ENCODE results near the gene HOXB2.

The HOXB2 gene

DNA sequence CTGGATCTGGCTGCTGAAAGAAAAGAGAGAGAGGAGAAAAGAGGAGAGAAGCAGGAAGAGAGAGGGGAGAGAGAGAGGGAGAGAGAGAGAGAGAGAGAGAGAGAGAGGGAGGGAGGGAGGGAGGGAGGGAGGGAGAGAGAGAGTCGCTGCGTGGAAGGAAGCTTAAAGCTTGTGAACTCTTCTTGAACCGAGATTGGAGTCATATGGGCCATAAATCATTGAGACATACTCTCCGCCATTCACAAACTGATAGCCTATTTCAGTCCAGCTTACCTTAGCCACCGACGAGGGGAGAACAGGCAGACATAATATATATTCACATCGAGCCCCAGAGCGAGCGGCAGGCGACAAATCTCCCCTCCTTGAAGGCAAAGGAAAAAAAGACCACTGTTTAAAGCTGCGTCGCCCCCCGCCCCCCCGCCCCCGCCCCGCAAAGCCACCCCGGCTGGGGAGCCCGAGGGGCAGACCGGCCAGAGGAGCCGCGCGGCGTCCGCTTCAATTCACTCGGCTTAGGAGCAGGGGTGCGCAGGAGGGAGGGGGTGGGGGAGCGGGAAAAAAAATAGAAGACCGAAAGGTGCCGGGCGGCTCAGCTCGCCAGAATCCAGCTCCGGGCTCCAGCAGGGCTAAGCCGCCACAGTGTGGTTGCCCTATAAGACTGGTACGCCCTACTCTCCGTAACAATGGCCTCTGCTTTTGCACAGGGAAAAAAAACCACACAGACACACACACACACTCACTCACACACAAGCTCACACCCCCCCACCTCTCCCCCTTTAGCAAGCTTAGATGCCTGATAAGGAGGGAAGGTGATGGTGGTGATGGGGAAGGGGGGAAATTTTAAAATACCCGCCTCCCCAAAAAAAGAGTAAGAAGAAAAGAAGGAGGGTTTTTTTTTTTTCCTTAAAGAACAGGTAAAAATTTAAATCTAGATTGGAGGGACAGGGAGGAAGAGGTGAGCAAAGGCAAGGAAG lies 10.6 kb upstream of the HOXB2 start:
- Histone ChIP-seq H3K4me3 (ENCODE audit: low read length in 2 of 2) (peak overlapping the region in 1 of 2 donors; percentile 20), H3K23ac (ENCODE audit: low read depth, low read length, poor library complexity) (no peak overlapping the region), H3K36me3 (replicated peaks in 1 of 2; ENCODE audit: control insufficient read depth in 2 of 2, insufficient read depth in 2 of 2, low read length in 2 of 2) (no peaks in the 10 kb centered on the region), H3K14ac (ENCODE audit: low read length) (no peak overlapping the region), H3K4me2 (ENCODE audit: insufficient read depth, low read length, poor library complexity, severe bottlenecking) (no peak overlapping the region), H4K91ac (ENCODE audit: low read depth, low read length, poor library complexity) (no peak overlapping the region), H2BK120ac (ENCODE audit: low read depth, low read length) (no peak overlapping the region), H3K9me3 (replicated peaks in 1 of 2; ENCODE audit: control insufficient read depth in 2 of 2, insufficient read depth in 1 of 2, low read depth in 1 of 2, low read length in 2 of 2) (peaks cover 0 to 2% of the 10 kb centered on the region in 2 donors), H3K4me1 (ENCODE audit: control insufficient read depth in 2 of 2, insufficient read depth in 1 of 2, low read depth in 1 of 2, low read length in 2 of 2) (no peaks in the 10 kb centered on the region), H3K27me3 (ENCODE audit: control insufficient read depth in 3 of 3, insufficient read depth in 3 of 3, low read depth in 1 of 3, low read length in 3 of 3) (peaks cover 66 to 98% (median 90%) of the 10 kb centered on the region in 3 experiments), H2BK12ac (ENCODE audit: low read length) (no peak overlapping the region), H2BK15ac (ENCODE audit: low read length) (no peak overlapping the region), H3K18ac (ENCODE audit: low read length) (no peak overlapping the region), H2AK5ac (ENCODE audit: low read depth, low read length) (no peak overlapping the region), H3K4ac (ENCODE audit: low read length) (no peak overlapping the region), H2AFZ (ENCODE audit: low read length) (no peak overlapping the region), H3K27ac (replicated peaks; ENCODE audit: low read length) (no peak overlapping the region), H3K79me1 (ENCODE audit: low read depth, low read length) (peaks cover 2% of the 10 kb centered on the region), H2BK5ac (ENCODE audit: low read length) (no peak overlapping the region), H3K9ac (ENCODE audit: low read depth, low read length, poor library complexity) (no peak overlapping the region), H4K8ac (ENCODE audit: low read depth, low read length) (no peak overlapping the region)
- no CpG with 5 or more reads among the region's 36 CpGs for WGBS, 2 donors (ENCODE audit: extremely low coverage in 2 of 2, insufficient read length in 2 of 2, insufficient replicate concordance in 1 of 2)
- DNase-seq (ENCODE audit: low spot score): no peak

DNA sequence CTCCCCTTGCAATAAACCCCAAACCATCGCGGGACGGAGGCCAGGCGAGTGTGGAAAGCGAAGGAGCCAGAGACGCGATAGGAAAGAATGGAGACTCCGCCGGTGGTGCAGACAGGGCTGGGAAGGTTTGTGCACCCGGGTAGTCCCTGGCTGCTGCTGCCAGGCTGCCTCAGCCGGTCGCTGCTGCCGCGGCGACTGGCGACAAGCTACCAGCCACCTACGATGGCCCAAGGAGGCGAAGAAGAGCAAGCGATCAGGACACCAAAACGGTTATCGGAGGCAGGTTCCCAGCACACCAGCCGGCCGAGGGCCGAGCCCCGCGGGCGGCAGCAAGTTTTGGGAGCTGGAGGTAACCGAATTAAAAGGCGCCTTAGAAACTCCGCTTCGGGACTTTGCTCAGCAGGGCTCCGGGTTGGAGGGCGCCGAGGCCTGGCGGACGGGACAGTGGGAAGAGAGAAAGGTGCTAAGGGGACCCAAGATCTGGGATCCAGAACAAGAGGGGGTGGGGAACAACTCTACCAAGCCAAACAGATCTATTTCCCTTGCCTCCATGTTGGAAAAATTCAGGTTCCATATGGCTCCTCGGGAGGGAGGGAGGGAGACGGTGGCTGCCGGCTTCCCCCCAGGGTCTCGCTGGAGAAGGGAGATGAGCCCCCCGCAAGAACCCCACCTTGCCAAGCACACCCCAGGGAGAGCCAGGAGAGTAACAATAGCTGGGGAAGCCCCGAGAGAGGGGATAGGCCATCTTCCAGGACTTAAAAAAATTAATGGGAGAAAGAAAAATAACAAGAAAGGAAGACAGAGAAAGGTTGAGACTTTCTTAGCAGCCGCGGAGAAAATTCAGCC lies 9.7 kb upstream of the HOXB2 start:
- no peak overlapping the region for H3K18ac ChIP-seq (ENCODE audit: low read length)
- H2AK5ac ChIP-seq (ENCODE audit: low read depth, low read length): no peak overlapping the region
- no peak overlapping the region for H2BK15ac ChIP-seq (ENCODE audit: low read length)
- no peaks in the 10 kb centered on the region for H3K4me1 ChIP-seq (ENCODE audit: control insufficient read depth in 2 of 2, insufficient read depth in 1 of 2, low read depth in 1 of 2, low read length in 2 of 2)
- no peak overlapping the region for H3K23ac ChIP-seq (ENCODE audit: low read depth, low read length, poor library complexity)
- H2BK12ac ChIP-seq (ENCODE audit: low read length): no peak overlapping the region
- no peak overlapping the region for H3K27ac ChIP-seq (replicated peaks; ENCODE audit: low read length)
- H3K14ac ChIP-seq (ENCODE audit: low read length): no peak overlapping the region
- WGBS, 2 donors (ENCODE audit: extremely low coverage in 2 of 2, insufficient read length in 2 of 2, insufficient replicate concordance in 1 of 2): no CpG with 5 or more reads among the region's 44 CpGs
- H3K4ac ChIP-seq (ENCODE audit: low read length): no peak overlapping the region
- H3K4me2 ChIP-seq (ENCODE audit: insufficient read depth, low read length, poor library complexity, severe bottlenecking): no peak overlapping the region
- H2AFZ ChIP-seq (ENCODE audit: low read length): peak overlapping the region; percentile 59
- no peak for DNase-seq (ENCODE audit: low spot score)
- H4K8ac ChIP-seq (ENCODE audit: low read depth, low read length): no peak overlapping the region
- no peaks in the 10 kb centered on the region for H3K36me3 ChIP-seq (replicated peaks in 1 of 2; ENCODE audit: control insufficient read depth in 2 of 2, insufficient read depth in 2 of 2, low read length in 2 of 2)
- peaks cover 0 to 2% of the 10 kb centered on the region in 2 donors for H3K9me3 ChIP-seq (replicated peaks in 1 of 2; ENCODE audit: control insufficient read depth in 2 of 2, insufficient read depth in 1 of 2, low read depth in 1 of 2, low read length in 2 of 2)
- peaks cover 2% of the 10 kb centered on the region for H3K79me1 ChIP-seq (ENCODE audit: low read depth, low read length)
- no peak overlapping the region for H4K91ac ChIP-seq (ENCODE audit: low read depth, low read length, poor library complexity)
- H3K4me3 ChIP-seq (ENCODE audit: low read length in 2 of 2): peak overlapping the region in 1 of 2 donors; percentile 38
- H3K9ac ChIP-seq (ENCODE audit: low read depth, low read length, poor library complexity): no peak overlapping the region
- peaks cover 69 to 98% (median 87%) of the 10 kb centered on the region in 3 experiments for H3K27me3 ChIP-seq (ENCODE audit: control insufficient read depth in 3 of 3, insufficient read depth in 3 of 3, low read depth in 1 of 3, low read length in 3 of 3)
- no peak overlapping the region for H2BK5ac ChIP-seq (ENCODE audit: low read length)
- no peak overlapping the region for H2BK120ac ChIP-seq (ENCODE audit: low read depth, low read length)

DNA sequence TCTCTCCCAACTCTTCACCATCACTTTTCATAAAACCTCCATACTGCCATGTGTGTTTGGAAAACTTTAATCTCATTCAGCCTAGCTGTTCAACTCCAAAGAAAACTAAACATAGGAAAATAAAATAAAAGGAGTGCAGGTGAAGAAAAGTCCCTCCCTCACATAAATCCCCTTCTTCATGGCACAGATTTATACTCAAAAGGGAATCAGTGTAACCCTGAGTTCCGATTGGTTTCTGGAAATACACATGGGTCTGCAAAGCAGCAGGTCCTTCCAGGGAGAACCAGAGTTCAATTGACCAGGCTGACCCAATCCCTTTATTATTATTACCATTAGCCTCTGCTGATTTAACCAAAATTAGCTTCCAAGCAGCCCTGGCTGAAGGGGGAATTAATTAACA lies 8.9 kb upstream of the HOXB2 start:
- no peaks in the 10 kb centered on the region for H3K4me1 ChIP-seq (ENCODE audit: control insufficient read depth in 2 of 2, insufficient read depth in 1 of 2, low read depth in 1 of 2, low read length in 2 of 2)
- H3K23ac ChIP-seq (ENCODE audit: low read depth, low read length, poor library complexity): no peak overlapping the region
- no peak overlapping the region for H3K18ac ChIP-seq (ENCODE audit: low read length)
- no peak overlapping the region for H3K9ac ChIP-seq (ENCODE audit: low read depth, low read length, poor library complexity)
- H2BK12ac ChIP-seq (ENCODE audit: low read length): no peak overlapping the region
- WGBS, 2 donors (ENCODE audit: extremely low coverage in 2 of 2, insufficient read length in 2 of 2, insufficient replicate concordance in 1 of 2): no CpG with 5 or more reads among the region's 1 CpG
- H3K9me3 ChIP-seq (replicated peaks in 1 of 2; ENCODE audit: control insufficient read depth in 2 of 2, insufficient read depth in 1 of 2, low read depth in 1 of 2, low read length in 2 of 2): peaks cover 0 to 4% of the 10 kb centered on the region in 2 donors
- H3K27ac ChIP-seq (replicated peaks; ENCODE audit: low read length): no peak overlapping the region
- no peak overlapping the region for H4K8ac ChIP-seq (ENCODE audit: low read depth, low read length)
- H2AFZ ChIP-seq (ENCODE audit: low read length): no peak overlapping the region
- H3K4ac ChIP-seq (ENCODE audit: low read length): no peak overlapping the region
- H3K4me2 ChIP-seq (ENCODE audit: insufficient read depth, low read length, poor library complexity, severe bottlenecking): no peak overlapping the region
- no peak overlapping the region for H2BK15ac ChIP-seq (ENCODE audit: low read length)
- no peak overlapping the region for H2BK120ac ChIP-seq (ENCODE audit: low read depth, low read length)
- no peak for DNase-seq (ENCODE audit: low spot score)
- H3K79me1 ChIP-seq (ENCODE audit: low read depth, low read length): peaks cover 2% of the 10 kb centered on the region
- H3K27me3 ChIP-seq (ENCODE audit: control insufficient read depth in 3 of 3, insufficient read depth in 3 of 3, low read depth in 1 of 3, low read length in 3 of 3): peaks cover 66 to 96% (median 87%) of the 10 kb centered on the region in 3 experiments
- no peak overlapping the region for H4K91ac ChIP-seq (ENCODE audit: low read depth, low read length, poor library complexity)
- H3K36me3 ChIP-seq (replicated peaks in 1 of 2; ENCODE audit: control insufficient read depth in 2 of 2, insufficient read depth in 2 of 2, low read length in 2 of 2): no peaks in the 10 kb centered on the region
- no peak overlapping the region for H3K14ac ChIP-seq (ENCODE audit: low read length)
- no peak overlapping the region for H2BK5ac ChIP-seq (ENCODE audit: low read length)
- H2AK5ac ChIP-seq (ENCODE audit: low read depth, low read length): no peak overlapping the region
- H3K4me3 ChIP-seq (ENCODE audit: low read length in 2 of 2): no peak overlapping the region

DNA sequence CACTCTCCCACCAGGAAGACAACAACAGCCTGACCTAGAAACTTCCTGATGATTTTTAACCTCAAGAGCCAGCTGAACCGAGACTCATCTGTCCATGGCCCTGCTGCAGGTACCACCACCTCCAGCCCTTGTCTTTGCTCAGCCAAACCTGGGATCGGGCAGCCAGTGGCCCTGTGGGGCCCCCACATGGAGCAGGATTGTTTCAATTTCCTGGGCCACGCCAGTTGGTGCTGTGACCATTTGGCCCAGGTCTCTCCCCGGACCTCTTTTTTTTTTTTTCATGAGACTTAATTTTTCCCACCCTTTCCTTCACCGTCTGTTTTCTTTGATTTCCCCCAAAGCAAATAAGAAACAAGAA lies 8.3 kb upstream of the HOXB2 start:
- H3K36me3 ChIP-seq (replicated peaks in 1 of 2; ENCODE audit: control insufficient read depth in 2 of 2, insufficient read depth in 2 of 2, low read length in 2 of 2): no peaks in the 10 kb centered on the region
- H2AK5ac ChIP-seq (ENCODE audit: low read depth, low read length): no peak overlapping the region
- WGBS, 2 donors (ENCODE audit: extremely low coverage in 2 of 2, insufficient read length in 2 of 2, insufficient replicate concordance in 1 of 2): no CpG with 5 or more reads among the region's 5 CpGs
- H3K4ac ChIP-seq (ENCODE audit: low read length): no peak overlapping the region
- no peak overlapping the region for H3K23ac ChIP-seq (ENCODE audit: low read depth, low read length, poor library complexity)
- peaks cover 0 to 6% of the 10 kb centered on the region in 2 donors for H3K9me3 ChIP-seq (replicated peaks in 1 of 2; ENCODE audit: control insufficient read depth in 2 of 2, insufficient read depth in 1 of 2, low read depth in 1 of 2, low read length in 2 of 2)
- no peak overlapping the region for H3K4me3 ChIP-seq (ENCODE audit: low read length in 2 of 2)
- no peak overlapping the region for H3K27ac ChIP-seq (replicated peaks; ENCODE audit: low read length)
- no peak for DNase-seq (ENCODE audit: low spot score)
- H3K14ac ChIP-seq (ENCODE audit: low read length): no peak overlapping the region
- H3K9ac ChIP-seq (ENCODE audit: low read depth, low read length, poor library complexity): no peak overlapping the region
- no peak overlapping the region for H2AFZ ChIP-seq (ENCODE audit: low read length)
- H4K91ac ChIP-seq (ENCODE audit: low read depth, low read length, poor library complexity): no peak overlapping the region
- no peak overlapping the region for H2BK12ac ChIP-seq (ENCODE audit: low read length)
- H3K27me3 ChIP-seq (ENCODE audit: control insufficient read depth in 3 of 3, insufficient read depth in 3 of 3, low read depth in 1 of 3, low read length in 3 of 3): peaks cover 64 to 95% (median 87%) of the 10 kb centered on the region in 3 experiments
- H2BK15ac ChIP-seq (ENCODE audit: low read length): no peak overlapping the region
- no peak overlapping the region for H2BK120ac ChIP-seq (ENCODE audit: low read depth, low read length)
- no peak overlapping the region for H2BK5ac ChIP-seq (ENCODE audit: low read length)
- peaks cover 2% of the 10 kb centered on the region for H3K79me1 ChIP-seq (ENCODE audit: low read depth, low read length)
- no peak overlapping the region for H4K8ac ChIP-seq (ENCODE audit: low read depth, low read length)
- no peaks in the 10 kb centered on the region for H3K4me1 ChIP-seq (ENCODE audit: control insufficient read depth in 2 of 2, insufficient read depth in 1 of 2, low read depth in 1 of 2, low read length in 2 of 2)
- no peak overlapping the region for H3K4me2 ChIP-seq (ENCODE audit: insufficient read depth, low read length, poor library complexity, severe bottlenecking)
- no peak overlapping the region for H3K18ac ChIP-seq (ENCODE audit: low read length)

All from neuronal stem cell (in vitro differentiated cells).